ENCODE data around the gene FOXI1.

Gene FOXI1

GRCh38 chr5:170149206-170149515 lies 43.5 kb downstream of the FOXI1 start:
- no peak for DNase-seq (ENCODE audit: low read depth in 2 of 3, low spot score in 1 of 3)

GRCh38 chr5:170150713-170151096 lies 45.0 kb downstream of the FOXI1 start:
- DNase-seq (ENCODE audit: low read depth in 2 of 3, low spot score in 1 of 3) = no peak

GRCh38 chr5:170151097-170151831 lies 45.6 kb downstream of the FOXI1 start:
- DNase-seq (ENCODE audit: low read depth in 2 of 3, low spot score in 1 of 3) = no peak

GRCh38 chr5:170152767-170153166 lies 47.1 kb downstream of the FOXI1 start:
- no peak for DNase-seq (ENCODE audit: low read depth in 2 of 3, low spot score in 1 of 3)

GRCh38 chr5:170154297-170154696 lies 48.6 kb downstream of the FOXI1 start:
- DNase-seq (ENCODE audit: low read depth in 2 of 3, low spot score in 1 of 3) = no peak

- no peak for DNase-seq (ENCODE audit: low read depth in 2 of 3, low spot score in 1 of 3)
These were observed 49.0 kb downstream of the FOXI1 start for GRCh38 chr5:170154744-170155143.

- no peak for DNase-seq (ENCODE audit: low read depth in 2 of 3, low spot score in 1 of 3)
These were observed 50.1 kb downstream of the FOXI1 start for GRCh38 chr5:170155771-170156170.

- DNase-seq (ENCODE audit: low read depth in 2 of 3, low spot score in 1 of 3) = no peak
These were observed 53.5 kb downstream of the FOXI1 start for GRCh38 chr5:170159101-170159698.

Measured in stimulated activated CD4-positive, alpha-beta T cell treated with anti-CD3 and anti-CD28 coated beads, Interleukin-12 subunit alpha, Interleukin-12 subunit beta, amount 100 ng/mL, for 48 hours (primary cell).